ENCODE results near the gene MTFR2. TPM values are rescaled to one million over a fixed set of nuclear protein-coding genes. Genes with fewer than 3 reads are reported as not detected.

Gene MTFR2
- 5.2 and 6.0 TPM in 2 replicates for total RNA-seq (2022)
- percentile 67 among the genes with signal in this experiment for Bru-seq, nascent RNA
- BruChase-seq, experiment 1, labeled RNA remaining after a 6-hour chase: percentile 54 among the genes with signal in this experiment
- percentile 63 among the genes with signal in this experiment for BruChase-seq, experiment 2, labeled RNA remaining after a 2-hour chase
- long read RNA-seq, transcript MTFR2-203 (8 exons, 1,793 nt): major isoform, 6 of 11 reads
- long read RNA-seq, partial matches to known transcripts: 0 of 11 reads
- long read RNA-seq, other reads (novel, unspliced or antisense): 1 of 11 reads

GRCh38 chr6:136249811-136250685 is at the start of gene MTFR2:
Gene MTFR2 (minus strand): TSS chr6:136250311. CDS start chr6:136249099, 1,212 bp downstream.
- intact Hi-C loops (cut with micrococcal nuclease): loop anchor here (1.0 to 2.0 kb wide), 2 partner anchors 67 to 301 kb away; partner anchors contain the start of gene MAP7
- ChIA-PET CTCF (interaction anchor here (0.6 to 2.7 kb wide), 11 partner anchors 10 to 1512 kb away, joined by 3 to 10 read pairs (median 4); partner anchors contain the start of gene MAP7), POLR2A (interaction anchor here (0.5 to 7.1 kb wide), 33 partner anchors 9 to 796 kb away, joined by 3 to 122 read pairs (median 4); partner anchors contain the start of genes AHI1, BCLAF1 and MAP7)
- H3K36me3 Mint-ChIP-seq (ENCODE audit: insufficient read depth, unreplicated experiment): peaks cover 37% of the 10 kb centered on the region
- H3K27ac Mint-ChIP-seq (ENCODE audit: low read depth, unreplicated experiment): peak within 1 kb of the TSS; percentile 82
- TF ChIP-seq CTCF (IDR thresholded peaks at IDR 0.05; ENCODE audit: unreplicated experiment): no peak
- peaks cover 12% of the 10 kb centered on the region for H3K4me1 Mint-ChIP-seq (ENCODE audit: insufficient read depth, unreplicated experiment)
- peak within 1 kb of the TSS; percentile 97 for H3K4me3 Mint-ChIP-seq (ENCODE audit: unreplicated experiment)
- peak; percentile 100 for DNase-seq (ENCODE audit: unreplicated experiment)
- BruUV-seq (replicated peaks): TSS peak; percentile 17
- H3K9me3 Mint-ChIP-seq (ENCODE audit: unreplicated experiment): no peaks in the 10 kb centered on the region
- H3K27me3 Mint-ChIP-seq (ENCODE audit: insufficient read depth, unreplicated experiment): no peaks in the 10 kb centered on the region

GRCh38 chr6:136294621-136295020 is 44.5 kb upstream of the MTFR2 start:
- H3K27me3 Mint-ChIP-seq (ENCODE audit: insufficient read depth, unreplicated experiment): no peaks in the 10 kb centered on the region
- no peaks in the 10 kb centered on the region for H3K4me1 Mint-ChIP-seq (ENCODE audit: insufficient read depth, unreplicated experiment)
- no peak for DNase-seq (ENCODE audit: unreplicated experiment)
- BruUV-seq (replicated peaks): no TSS peak
- peaks cover 8% of the 10 kb centered on the region for H3K36me3 Mint-ChIP-seq (ENCODE audit: insufficient read depth, unreplicated experiment)
- TF ChIP-seq CTCF (IDR thresholded peaks at IDR 0.05; ENCODE audit: unreplicated experiment): no peak
- POLR2A ChIA-PET: interaction anchor here (1.0 kb wide), 1 partner anchor 22 kb away, joined by 3 read pairs; no protein-coding TSS in a partner anchor
- H3K9me3 Mint-ChIP-seq (ENCODE audit: unreplicated experiment): no peaks in the 10 kb centered on the region
- CTCF ChIA-PET: interaction anchor here (0.5 to 0.7 kb wide), 3 partner anchors 368 to 880 kb away, joined by 3 to 4 read pairs (median 4); no protein-coding TSS in a partner anchor
- no peak overlapping the region for H3K27ac Mint-ChIP-seq (ENCODE audit: low read depth, unreplicated experiment)
- H3K4me3 Mint-ChIP-seq (ENCODE audit: unreplicated experiment): no peak overlapping the region
- intact Hi-C loops (cut with micrococcal nuclease): no loop called here

DNA sequence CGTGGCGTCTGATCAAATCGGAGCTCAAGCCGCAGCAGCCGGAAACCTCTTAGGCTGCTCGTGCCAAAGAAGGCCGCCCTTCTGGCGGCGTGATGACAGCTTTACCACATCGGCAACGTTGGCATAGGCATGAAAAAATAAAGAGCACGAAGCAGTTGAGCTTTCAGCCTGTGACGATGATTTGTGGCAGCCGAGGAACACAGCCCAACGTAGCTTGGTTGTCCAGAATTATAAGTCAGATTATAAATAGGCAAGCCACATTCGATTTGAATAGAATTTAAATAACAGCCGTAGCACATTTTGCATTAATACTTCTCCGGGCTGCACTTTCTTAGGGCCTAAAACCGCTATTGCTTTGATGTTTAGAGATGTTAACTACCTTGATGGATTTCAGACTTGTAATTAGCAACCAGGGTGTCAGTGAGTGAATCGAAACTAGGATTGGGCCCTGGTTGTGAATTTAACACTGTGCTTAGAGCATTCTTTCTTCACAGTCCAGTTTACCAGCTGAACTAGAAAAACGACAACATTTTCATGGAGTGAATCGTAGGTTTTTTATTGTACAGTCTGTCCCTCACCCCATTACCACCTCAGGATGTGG is 40.4 kb upstream of the MTFR2 start:
- Mint-ChIP-seq H3K36me3 (ENCODE audit: insufficient read depth, unreplicated experiment) (peaks cover 19% of the 10 kb centered on the region), H3K27ac (ENCODE audit: low read depth, unreplicated experiment) (peak overlapping the region; percentile 100), H3K9me3 (ENCODE audit: unreplicated experiment) (no peaks in the 10 kb centered on the region), H3K27me3 (ENCODE audit: insufficient read depth, unreplicated experiment) (no peaks in the 10 kb centered on the region), H3K4me1 (ENCODE audit: insufficient read depth, unreplicated experiment) (peaks cover 12% of the 10 kb centered on the region), H3K4me3 (ENCODE audit: unreplicated experiment) (peak overlapping the region; percentile 96)
- CTCF ChIA-PET: interaction anchor here (0.6 to 1.5 kb wide), 8 partner anchors 11 to 501 kb away, joined by 3 to 11 read pairs (median 4); no protein-coding TSS in a partner anchor
- POLR2A ChIA-PET: interaction anchor here (0.6 to 6.3 kb wide), 50 partner anchors 8 to 879 kb away, joined by 3 to 122 read pairs (median 6); partner anchors contain the start of genes AHI1, MAP3K5, MAP7 and MTFR2
- intact Hi-C loops (cut with micrococcal nuclease): no loop called here
- BruUV-seq (replicated peaks): no TSS peak
- TF ChIP-seq CTCF (IDR thresholded peaks at IDR 0.05; ENCODE audit: unreplicated experiment): no peak
- peak; percentile 82 for DNase-seq (ENCODE audit: unreplicated experiment)

All from MCF 10A (cell line).